GM19328 (cell line): ENCODE data around the gene RSBN1.
"Not testable (repeated sequence)": the region's sequence is repeated elsewhere in the genome, so short reads cannot be mapped to it uniquely, and the experiment has no call there.

Experiments
- ATAC-seq: cut with Tn5 transposase; IDR thresholded peaks from one replicate; pipeline ENCODE4 v1.9.1; 2021; ENCODE audit warnings: mild to moderate bottlenecking, moderate library complexity; ENCODE audit not compliant: unreplicated experiment

RSBN1 gene

GRCh38 chr1:113783254-113784103 lies 28.8 kb downstream of the RSBN1 start:
- ATAC-seq = peak; percentile 69

GRCh38 chr1:113782406-113782805 lies 29.9 kb downstream of the RSBN1 start:
- no peak for ATAC-seq

- peak; percentile 39 for ATAC-seq
These were observed 31.7 kb downstream of the RSBN1 start for GRCh38 chr1:113780374-113781146.

- ATAC-seq = no peak
These were observed 32.7 kb downstream of the RSBN1 start for GRCh38 chr1:113779542-113779941.

GRCh38 chr1:113777561-113777960 lies 34.7 kb downstream of the RSBN1 start:
- ATAC-seq = no peak

- ATAC-seq = no peak
These were observed 42.2 kb downstream of the RSBN1 start for GRCh38 chr1:113770031-113770430.

- ATAC-seq = no peak
These were observed 42.7 kb downstream of the RSBN1 start for GRCh38 chr1:113769601-113769970.

- ATAC-seq = no peak
These were observed 43.2 kb downstream of the RSBN1 start for GRCh38 chr1:113768916-113769600.

- ATAC-seq = no peak
These were observed 46.7 kb downstream of the RSBN1 start for GRCh38 chr1:113765306-113766230.

GRCh38 chr1:113763661-113764060 lies 48.6 kb downstream of the RSBN1 start:
- ATAC-seq = no peak

- no peak for ATAC-seq
These were observed 50.3 kb downstream of the RSBN1 start for GRCh38 chr1:113761937-113762336.

- no peak for ATAC-seq
These were observed 51.9 kb downstream of the RSBN1 start for GRCh38 chr1:113760102-113761080.

GRCh38 chr1:113759333-113760101 lies 52.8 kb downstream of the RSBN1 start, which contains the start of gene PHTF1:
TSS of gene PHTF1 (minus strand) at chr1:113759486. CDS start at chr1:113758703, 783 bp downstream.
- peak; percentile 81 for ATAC-seq

GRCh38 chr1:113758631-113759332 lies 53.5 kb downstream of the RSBN1 start:
- ATAC-seq = peak; percentile 47

- no peak for ATAC-seq
These were observed 55.8 kb downstream of the RSBN1 start for GRCh38 chr1:113756461-113756860.

- ATAC-seq = not testable (repeated sequence)
These were observed 58.9 kb downstream of the RSBN1 start for GRCh38 chr1:113753333-113753732.

- no peak for ATAC-seq
These were observed 60.8 kb downstream of the RSBN1 start for GRCh38 chr1:113751516-113751915.

GRCh38 chr1:113751114-113751513 lies 61.2 kb downstream of the RSBN1 start:
- ATAC-seq = no peak
